NCI-H2196 treated with DMSO at 0.1 percent for 48 hours (cell line): ENCODE results near the gene RNF4.
"Not testable (repeated sequence)": the region's sequence is repeated elsewhere in the genome, so short reads cannot be mapped to it uniquely, and the experiment has no call there.

ENCODE experiments used
- DNase-seq: peaks from one replicate; lab custom pipeline; 2025; ENCODE audit not compliant: unreplicated experiment; lab: John Stamatoyannopoulos, UW

Gene RNF4

GRCh38 chr4:2457481-2458295 is 11.2 kb upstream of the RNF4 start:
- no peak for DNase-seq

- no peak for DNase-seq
Measured at GRCh38 chr4:2458546-2459491, 10.1 kb upstream of the RNF4 start.

GRCh38 chr4:2459589-2460349 is 9.1 kb upstream of the RNF4 start:
- DNase-seq = no peak

- DNase-seq = no peak
Measured at GRCh38 chr4:2461246-2461960, 7.5 kb upstream of the RNF4 start.

DNA sequence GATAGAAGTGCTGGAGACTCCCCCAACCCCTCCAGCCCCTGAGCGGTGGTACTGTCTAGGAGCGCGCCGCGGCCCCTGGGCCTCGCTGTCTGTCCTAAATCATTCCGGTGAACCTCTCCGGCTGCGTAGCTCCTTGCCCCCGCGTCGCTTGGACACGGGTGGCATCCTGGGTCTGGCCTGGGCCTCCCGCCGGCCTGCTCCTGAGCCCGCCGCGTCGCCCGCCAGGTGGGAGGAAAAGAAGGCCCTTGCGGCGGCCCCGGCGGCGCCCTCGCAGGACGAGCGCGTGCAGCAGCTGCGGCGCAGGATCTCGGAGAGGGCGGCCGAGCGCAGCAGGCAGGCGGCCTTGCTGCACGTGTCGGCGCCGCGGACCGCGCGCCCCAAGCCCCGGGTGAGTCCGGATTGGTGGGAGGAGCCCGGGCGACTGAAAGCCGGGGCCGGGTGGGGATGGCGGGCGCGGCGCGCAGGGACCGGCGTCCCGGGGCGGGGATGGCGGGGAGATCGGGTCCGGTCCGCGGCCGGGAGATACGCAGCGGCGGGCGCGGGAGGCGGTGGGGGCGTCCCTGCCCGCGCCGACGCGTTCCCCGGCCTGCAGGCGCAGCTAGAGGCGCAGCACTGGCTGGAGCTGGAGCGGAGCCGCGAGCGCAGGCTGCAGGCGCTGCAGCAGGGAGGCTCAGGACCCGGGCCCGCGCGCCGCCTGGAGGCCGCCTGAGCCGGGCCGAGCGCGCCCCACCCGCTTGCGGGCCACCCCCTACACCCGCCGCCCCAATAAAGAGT is 6.5 kb upstream of the RNF4 start:
- DNase-seq = no peak

- no peak for DNase-seq
Measured at GRCh38 chr4:2462992-2463762, 5.7 kb upstream of the RNF4 start.

DNA sequence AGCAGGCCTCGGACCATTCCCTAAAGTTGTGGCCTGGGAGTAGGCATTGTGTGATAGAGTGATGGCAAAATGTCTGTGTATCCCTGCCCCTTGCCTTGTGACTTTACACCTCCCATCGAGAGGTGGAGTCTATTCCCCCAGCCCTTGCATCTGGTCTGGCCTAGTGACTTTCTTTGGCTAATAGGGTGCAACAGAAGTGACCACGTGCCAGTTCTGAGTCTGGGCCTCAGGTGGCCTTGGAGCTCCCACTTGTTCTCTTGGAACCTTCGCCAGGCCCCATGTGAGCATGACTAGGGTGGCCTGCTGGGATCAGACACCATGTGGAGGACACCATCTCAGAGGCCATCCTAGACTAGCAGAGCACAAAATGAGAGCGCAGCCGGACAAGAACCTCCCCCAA is 3.9 kb upstream of the RNF4 start:
- no peak for DNase-seq

DNA sequence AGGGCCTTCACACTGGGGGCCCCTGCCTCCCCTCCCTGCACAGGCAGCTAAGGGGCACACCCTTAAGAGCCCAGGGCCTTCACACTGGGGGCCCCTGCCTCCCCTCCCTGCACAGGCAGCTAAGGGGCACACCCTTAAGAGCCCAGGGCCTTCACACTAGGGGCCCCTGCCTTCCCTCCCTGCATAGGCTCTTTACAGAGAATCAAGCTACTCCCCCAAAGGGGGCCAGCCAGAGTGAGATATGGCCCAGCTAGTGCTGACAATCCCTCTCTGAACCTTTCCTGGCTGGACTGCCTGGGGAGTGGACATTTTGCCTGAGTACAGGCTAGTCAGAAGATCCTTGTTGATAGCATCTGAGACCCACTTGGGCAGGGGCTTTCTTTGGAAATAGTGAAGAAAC is 3.4 kb upstream of the RNF4 start:
- DNase-seq = not testable (repeated sequence)

- no peak for DNase-seq
Measured at GRCh38 chr4:2469192-2469984, 482 bp downstream of the RNF4 start.

DNA sequence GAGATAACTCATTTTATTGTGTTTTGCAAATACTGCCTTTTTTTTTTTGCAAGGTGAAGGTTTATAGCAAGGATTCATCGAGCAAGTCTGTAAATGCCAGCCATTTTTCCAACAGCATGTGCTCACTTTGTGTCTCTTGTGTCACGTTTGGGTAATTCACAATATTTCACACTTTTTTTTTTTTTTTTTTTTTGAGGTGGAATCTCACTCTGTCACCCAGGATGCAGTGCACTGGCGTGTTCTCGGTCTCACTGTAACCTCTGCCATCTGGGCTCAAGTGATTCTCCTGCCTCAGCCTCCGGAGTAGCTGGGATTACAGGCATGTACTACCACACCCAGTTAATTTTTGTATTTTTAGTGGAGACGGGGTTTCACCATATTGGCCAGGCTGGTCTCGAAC is 1.9 kb downstream of the RNF4 start:
- DNase-seq = no peak

- no peak for DNase-seq
Measured at GRCh38 chr4:2472187-2472586, 3.3 kb downstream of the RNF4 start.

- DNase-seq = no peak
Measured at GRCh38 chr4:2478229-2478628, 9.3 kb downstream of the RNF4 start.

- DNase-seq = no peak
Measured at GRCh38 chr4:2480649-2481048, 11.7 kb downstream of the RNF4 start.

DNA sequence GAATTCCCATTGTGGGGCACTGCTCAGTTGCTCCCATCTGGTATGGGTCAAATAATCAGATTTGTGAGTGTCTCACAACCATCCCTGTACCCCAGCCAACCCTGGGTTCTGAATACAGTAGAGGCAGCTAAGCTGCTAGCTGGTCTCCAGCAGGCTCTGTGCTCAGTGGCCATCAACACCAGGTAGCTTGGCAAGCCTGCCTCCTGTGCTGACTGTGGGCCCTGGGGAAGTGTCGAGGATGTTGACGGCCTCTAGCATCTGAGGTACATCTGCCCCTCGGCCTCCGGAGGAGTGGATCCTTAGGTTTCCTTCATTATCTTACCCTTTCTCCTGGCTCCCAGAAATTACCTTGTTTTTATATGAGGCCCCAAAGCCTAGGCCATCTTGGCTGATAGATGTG is 13.3 kb downstream of the RNF4 start:
- no peak for DNase-seq

DNA sequence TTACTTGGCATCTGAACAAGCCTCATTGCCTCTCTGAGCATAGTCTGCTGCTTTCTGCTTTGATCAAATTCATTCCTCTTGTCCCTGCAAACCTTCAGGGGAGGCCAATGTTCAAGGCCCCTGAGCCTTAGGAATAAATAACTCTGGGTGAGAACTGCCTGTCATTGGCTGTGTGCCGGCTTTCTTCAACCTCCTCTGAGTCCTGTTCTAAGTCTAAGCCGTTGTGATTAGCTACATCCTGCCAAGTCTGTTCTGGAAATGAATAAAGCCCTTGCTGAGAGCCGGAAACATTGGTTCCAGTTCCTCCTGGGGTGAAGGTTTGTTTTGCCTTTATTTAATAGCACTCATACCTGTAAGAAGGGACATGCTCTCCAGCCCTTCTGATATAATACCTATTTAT is 13.8 kb downstream of the RNF4 start:
- DNase-seq = no peak

GRCh38 chr4:2483237-2483636 is 14.3 kb downstream of the RNF4 start:
- DNase-seq = no peak

- DNase-seq = no peak
Measured at GRCh38 chr4:2484185-2484584, 15.3 kb downstream of the RNF4 start.

DNA sequence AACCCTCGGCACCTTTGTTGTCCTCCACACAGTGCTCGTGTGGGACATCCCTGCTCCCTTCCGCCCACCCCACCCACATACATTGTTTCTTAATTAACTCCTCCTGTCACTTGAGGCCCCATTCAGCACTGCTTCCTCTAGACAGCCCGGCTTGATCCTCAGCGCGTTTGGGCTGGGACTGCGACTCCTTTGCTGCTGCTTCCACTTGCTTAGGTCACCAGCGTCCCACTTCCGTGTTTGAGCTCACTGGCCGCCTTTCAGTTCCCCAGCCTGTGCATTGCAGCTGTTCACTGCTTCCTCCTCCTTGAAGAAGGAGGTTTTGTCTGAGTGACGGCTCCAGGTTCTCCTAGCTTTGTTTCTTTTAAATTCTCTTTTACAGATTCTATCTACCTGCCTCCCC is 16.1 kb downstream of the RNF4 start:
- no peak for DNase-seq
